HS-27A (cell line): ENCODE results near the gene ELL3.
"Not testable (repeated sequence)": the region's sequence is repeated elsewhere in the genome, so short reads cannot be mapped to it uniquely, and the experiment has no call there.

Source experiments
- DNase-seq: peaks from one replicate; pipeline ENCODE4 v3.0.0-alpha.2; 2012; ENCODE audit warnings: low read depth, missing footprints

ELL3 gene, protein sequence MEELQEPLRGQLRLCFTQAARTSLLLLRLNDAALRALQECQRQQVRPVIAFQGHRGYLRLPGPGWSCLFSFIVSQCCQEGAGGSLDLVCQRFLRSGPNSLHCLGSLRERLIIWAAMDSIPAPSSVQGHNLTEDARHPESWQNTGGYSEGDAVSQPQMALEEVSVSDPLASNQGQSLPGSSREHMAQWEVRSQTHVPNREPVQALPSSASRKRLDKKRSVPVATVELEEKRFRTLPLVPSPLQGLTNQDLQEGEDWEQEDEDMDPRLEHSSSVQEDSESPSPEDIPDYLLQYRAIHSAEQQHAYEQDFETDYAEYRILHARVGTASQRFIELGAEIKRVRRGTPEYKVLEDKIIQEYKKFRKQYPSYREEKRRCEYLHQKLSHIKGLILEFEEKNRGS

DNA sequence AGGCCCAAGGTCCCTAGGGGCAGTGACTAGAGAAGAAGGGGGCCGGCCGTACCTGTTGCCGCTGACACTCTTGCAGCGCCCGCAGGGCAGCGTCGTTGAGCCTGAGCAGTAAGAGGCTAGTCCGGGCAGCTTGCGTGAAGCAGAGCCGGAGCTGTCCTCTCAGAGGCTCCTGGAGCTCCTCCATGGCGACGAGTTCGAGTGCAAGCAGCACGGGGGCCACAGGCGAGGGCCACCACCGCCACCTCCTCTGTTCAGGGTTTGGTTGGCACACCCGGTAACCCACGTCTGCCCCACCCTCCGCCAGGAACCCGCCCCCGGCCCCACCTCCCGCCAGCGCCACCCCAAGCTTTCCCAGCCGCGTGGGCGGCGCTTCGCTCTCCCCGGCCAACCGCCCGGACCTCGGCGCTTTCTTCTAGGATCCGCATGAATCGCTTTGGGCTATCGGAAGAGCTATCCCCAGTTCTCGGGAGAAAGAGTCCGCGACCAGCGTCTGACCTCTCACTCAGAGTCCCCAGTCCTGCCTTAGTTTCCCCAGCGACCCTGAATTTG lies at the start of gene ELL3:
Gene ELL3 (minus strand): TSS at position 249 of the 549 bp plus-strand sequence. CDS start 65 bp downstream, at position 184.
- peak; percentile 46 for DNase-seq

DNA sequence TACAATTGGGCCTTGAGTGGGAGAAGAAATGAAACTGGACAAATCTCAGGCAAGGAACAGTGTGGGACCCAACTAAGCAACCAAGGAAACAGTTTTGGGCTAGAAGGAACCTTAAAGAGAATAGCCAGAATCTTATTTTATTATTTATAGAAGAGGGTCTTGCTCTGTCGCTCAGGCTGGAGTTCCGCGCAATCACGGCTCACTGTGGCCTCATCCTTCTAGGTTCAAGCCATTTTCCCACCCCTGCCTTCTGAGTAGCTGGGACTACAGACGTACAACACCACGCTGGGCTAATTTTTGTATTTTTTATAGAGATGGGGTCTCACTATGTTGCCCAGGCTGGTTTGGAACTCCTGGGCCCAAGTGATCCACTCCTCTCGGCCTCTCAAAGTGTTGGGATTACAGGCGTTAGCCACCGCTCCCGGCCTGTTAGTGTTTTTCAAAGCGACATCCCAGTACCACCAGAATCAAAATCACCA lies 49.3 kb upstream of the ELL3 start:
- DNase-seq: no peak

DNA sequence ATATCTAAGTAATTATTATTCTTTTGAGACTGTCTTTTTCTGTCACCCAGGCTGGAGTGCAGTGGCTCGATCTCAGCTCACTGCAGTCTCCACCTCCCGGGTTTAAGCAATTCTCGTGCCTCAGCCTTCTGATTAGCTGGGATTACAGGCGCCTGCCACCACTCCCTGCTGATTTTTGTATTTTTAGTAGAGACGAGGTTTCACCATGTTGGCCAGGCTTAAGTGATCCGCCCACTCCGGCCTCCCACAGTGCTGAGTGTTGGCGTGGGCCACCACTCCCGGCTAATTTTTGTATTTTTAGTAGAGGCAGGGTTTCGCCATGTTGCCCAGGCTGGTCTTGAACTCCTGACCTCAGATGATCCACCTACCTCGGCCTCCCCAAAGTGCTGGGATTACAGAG lies 48.5 kb upstream of the ELL3 start:
- DNase-seq: not testable (repeated sequence)

DNA sequence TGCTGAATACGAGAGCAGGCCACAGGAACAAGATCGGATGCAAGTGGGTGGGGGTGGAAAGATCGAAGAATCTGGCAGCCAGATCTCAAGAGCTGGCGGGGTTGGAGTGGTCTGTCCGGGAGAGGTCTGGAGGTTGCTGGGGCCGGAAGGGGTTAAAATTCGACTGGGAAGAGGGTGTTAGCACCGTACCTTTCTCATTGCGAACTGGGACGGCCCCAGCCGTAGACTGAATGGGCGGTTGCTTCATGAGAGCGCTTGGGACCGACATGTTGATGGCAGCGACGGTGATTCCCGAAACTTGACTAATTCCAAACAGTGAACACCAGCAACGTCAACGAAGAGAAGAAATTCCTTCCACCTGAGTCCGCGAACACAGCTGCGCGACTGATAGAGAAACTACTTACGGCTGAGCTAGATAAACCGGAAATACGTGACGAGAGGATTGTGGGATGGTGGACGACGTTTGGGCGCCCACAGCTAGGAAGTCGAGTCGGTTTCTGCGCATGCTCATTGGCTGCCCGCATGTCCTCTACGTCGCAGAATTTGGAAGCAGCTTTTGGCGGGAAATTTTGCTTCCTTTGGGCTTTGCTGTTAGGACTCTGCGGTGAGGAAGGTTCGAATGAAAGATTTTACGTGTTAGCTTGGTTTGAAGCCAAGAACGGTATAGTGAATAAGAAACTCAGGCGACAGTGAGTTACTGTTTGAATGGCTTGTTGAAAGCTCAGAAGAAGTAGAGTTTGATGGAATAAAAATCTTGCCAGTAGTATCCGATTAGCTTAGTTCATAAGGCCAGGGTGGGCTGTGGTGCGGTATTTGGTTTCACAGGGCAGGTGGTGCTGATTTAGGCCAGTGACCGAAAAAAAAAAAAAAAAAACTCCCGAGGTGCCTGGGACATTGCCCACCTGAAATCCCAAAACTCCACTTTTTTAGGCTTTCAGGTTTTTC lies 47.8 kb upstream of the ELL3 start, which contains the start of gene MFAP1:
Gene MFAP1 (minus strand): TSS at position 389 of the 945 bp plus-strand sequence. CDS start 121 bp downstream, at position 268.
- peak; percentile 94 for DNase-seq

DNA sequence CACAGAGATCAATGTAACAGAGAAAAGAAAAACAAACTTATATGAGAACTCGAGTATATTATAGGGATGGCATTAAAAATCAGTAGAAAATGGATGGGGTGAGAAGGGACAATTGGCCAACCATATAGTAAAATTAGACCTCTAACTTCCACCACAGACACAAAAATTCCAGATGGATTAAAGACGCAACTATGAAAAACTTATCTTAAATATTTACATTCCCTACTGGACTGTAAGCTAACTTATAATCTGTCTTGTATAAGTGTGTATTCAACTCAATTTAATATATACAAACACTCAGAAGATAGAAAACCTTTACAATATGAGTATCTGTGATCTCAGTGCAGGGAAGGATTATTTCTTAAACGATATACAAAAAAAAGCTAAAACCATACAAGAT lies 44.7 kb upstream of the ELL3 start:
- DNase-seq: no peak

DNA sequence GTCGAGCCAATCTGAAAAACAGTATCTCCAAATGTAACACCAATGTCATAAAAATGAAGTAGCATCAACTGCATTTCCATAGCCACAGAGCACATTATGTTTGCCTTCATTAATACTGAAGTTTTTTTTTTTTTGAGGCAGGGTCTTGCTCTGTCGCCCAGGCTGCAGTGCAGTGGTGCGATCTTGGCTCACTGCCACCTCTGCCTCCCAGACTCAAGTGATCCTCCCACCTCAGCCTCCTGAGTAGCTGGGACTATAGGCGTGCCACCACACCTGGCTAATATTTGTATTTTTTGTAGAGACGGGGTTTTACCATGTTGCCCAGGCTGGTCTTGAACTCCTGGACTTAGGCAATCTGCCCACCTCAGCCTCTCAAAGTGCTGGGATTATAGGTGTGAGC lies 38.3 kb upstream of the ELL3 start:
- not testable (repeated sequence) for DNase-seq

DNA sequence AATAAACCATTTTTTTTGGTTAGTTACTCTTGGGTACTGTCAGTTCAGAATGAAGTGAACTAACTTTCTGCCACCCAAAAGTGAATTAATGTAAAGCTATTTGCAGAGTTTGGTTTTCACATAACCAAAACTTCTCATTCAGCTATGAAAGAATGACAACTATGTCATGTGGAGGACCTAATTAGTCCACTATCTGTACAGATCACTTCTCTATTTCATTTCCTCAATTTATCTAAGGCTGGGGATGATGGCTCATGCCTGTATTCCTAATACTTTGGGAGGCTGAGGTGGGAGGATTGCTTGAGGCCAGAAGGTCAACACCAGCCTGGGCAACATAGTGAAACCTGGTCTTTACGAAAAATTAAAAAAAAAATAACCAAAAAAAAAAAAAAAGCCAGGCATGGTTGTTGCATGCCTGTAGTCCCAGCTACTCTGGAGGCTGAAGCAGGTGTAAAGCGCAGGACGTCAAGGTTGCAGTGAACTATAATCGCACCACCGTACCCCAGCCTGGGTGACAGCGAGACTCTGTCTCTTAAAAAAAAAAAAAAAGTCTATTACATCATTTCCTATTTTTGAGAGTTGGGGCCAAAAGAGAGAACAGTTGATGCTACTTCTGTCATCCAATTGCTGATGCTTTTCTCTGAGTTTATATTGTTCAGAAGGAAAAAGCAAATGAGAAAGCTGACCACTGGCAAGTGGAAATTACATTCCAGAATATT lies 32.4 kb upstream of the ELL3 start:
- DNase-seq: no peak

DNA sequence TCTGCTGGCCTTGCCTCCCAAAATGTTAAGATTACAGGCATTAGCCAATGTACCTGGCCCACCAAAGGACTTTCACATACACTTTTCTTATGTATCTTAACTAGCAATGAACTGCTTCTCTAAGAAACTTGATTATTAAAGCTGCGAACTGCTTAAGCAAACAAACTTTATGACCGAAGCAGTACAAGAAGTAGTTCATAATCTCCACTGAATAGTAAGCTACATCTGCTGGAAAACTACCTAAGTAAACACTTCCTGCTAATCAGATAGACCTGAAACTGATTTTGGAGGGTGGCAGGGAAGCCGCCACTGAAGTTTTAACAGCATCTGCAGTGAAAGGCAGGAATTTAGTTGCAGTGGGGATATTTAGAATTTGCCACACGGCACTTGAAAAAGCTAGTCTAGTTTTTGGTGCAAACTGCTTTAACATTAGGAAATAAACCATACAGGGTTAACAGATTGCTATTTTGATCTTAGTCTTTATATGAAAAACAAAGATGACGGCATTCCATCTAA lies 31.7 kb upstream of the ELL3 start:
- DNase-seq: no peak

DNA sequence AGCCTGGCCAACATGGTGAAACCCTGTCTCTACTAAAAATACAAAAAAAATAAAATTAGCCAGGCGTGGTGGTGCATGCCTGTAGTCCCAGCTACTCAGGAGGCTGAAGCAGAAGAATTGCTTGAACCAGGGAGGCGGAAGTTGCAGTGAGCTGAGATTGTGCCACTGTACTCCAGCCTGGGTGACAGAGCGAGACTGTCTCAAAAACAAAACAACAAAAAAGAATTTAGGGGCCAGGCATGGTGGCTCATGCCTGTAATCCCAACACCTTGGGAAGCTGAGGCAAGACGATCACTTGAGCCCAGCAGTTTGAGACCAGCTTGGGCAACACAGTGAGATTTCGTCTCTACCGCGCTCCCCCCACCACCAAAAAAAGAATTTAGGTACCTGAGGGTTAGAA lies 25.9 kb upstream of the ELL3 start:
- not testable (repeated sequence) for DNase-seq

DNA sequence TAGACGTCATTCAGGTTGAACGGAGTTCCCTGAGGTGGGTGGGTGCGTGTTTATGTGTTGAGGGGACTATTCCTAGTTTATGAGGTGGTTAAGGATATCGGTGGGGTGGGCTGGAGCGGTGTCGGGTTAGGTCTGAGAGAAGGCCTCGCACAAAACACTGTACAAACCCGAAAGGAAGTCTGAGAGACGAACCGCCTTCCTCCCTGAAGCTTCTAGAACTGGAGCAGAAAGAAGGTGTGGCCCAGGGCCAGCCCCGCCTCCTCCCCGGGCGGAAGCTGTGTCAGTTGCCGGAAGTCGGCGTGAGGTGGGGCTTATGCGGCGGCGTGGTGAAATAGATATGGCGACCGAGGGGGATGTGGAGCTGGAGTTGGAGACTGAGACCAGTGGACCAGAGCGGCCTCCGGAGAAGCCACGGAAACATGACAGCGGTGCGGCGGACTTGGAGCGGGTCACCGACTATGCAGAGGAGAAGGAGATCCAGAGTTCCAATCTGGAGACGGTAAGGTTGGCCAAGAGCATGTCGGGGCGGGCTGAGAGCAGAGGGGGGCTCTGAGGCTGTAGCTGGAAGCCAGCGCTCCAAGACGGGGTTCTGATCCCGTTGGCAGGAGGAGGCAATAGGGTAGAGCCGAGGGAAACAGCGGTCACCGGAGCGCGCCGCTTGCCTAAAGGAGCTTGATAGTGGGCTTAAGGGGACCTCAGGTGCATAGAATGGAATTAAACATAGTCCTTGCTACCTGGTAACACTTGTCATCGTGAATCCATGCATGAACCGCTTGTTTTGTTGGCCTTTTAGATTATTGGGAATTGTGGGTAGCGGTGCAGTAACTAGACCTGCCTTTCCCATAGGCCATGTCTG lies 23.7 kb upstream of the ELL3 start, which contains the start of gene HYPK:
Gene HYPK (plus strand): TSS at position 314 of the 856 bp plus-strand sequence. CDS start 24 bp downstream, at position 338.
- DNase-seq: peak; percentile 52

DNA sequence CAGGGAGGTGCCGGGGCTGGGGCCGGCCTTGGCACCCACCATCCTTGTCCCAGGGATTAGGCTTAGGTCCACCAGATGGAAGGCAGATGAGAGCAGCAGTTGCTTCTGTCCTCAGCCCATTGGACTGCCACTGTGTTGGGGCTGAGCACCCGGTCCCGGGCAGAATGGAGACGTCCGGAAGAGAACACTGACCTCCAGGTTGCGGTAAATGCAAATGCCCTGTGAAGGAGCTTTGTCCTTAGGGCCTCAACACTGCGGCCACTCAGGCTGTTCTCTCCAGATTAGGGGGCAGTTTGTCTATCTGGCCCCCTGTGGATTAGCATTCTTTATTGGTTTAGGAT lies 23.1 kb upstream of the ELL3 start, which contains the start of gene SERINC4:
Gene SERINC4 (minus strand): TSS at position 276 of the 341 bp plus-strand sequence. CDS start 234 bp downstream, at position 42.
- DNase-seq: no peak

DNA sequence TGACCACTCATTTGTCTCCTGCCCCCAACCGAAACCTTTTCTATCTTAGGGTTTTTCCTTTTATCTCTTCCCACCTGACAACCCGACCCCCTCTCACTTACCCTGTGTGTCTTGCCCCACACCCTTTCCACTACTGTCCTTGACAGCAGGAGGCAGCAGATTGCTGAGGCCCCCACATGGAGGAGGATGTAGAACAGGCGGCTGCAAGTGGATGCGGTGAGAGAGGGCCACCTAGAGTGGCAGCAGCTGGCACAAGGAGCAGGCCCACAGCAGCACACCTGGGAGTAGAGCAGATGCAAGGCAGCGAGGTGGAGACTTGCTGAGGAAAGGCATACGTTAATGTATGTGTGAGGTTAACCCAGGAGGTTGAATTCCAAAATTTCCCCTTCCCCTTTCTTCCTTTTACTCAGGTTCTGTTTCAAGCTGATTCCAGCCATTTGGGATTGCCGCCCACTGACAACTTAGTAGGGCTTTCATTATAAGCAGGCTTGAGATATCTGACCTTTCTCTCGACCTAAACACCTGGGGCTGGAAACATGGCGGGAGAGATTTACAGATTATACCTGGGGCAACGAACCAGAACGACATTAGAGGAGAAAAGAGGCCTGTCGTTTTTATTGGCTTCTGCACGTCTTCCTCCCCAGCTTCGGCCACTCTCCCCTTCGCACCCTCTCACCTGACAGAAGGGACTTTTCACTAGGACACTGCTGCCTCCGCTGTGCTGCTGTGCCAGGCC lies 22.6 kb upstream of the ELL3 start:
- no peak for DNase-seq

DNA sequence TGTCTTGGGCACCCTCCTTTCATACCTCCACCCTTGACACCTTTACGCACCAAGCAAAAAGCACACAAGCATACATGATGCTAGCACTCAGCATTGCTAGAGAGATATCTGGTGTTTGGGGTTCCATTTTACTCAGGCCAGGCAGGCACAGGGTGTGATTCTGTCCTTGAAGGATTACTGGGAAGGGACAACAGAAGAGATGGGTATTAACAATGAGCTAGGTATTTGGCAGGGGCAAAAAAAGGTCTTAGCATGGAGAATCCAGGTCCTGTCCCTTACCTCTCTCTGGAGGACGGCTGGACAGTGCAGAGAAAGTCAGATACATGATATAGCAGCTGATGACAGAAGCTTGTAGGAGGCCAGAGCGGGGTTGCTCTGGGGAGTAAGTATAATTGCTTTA lies 19.8 kb upstream of the ELL3 start:
- DNase-seq: no peak

DNA sequence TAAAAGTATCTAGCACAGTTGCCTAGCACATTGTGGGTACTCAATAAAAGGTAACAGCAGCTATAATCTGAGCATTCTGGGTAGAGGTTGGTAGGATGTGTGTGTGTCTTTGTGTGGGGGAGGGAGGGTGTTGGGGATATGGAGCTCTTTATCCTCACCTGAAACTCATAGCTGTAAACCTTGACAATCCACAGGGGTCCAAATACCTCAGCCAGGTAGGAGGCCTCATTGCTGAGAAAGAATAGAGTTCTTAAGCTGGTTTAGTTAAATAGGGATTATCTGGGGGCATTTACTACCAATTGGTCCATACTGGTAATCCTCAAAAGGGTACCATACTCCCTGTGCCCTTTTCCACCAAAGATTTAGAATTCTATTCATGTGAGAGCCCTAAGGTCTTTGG lies 19.2 kb upstream of the ELL3 start:
- no peak for DNase-seq

DNA sequence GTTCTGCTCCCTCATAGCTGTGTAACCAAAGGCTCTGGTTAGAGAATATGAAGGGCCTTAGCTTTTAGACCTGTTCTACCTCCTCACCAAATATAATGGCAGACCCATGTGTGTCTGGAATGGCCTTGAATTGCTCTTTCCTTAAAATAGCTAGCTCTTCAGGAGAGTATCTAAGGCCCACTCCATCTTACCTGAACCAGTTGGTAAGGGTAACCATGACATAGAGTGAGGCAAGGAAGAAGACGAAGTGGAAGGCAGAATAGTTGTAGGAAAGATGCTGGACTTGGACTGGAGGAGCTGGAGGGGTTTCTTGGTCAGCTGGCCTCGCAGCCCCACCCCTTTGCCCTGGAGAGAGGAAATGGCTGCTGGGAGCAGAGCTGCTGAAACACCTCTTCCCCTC lies 18.4 kb upstream of the ELL3 start:
- DNase-seq: no peak

DNA sequence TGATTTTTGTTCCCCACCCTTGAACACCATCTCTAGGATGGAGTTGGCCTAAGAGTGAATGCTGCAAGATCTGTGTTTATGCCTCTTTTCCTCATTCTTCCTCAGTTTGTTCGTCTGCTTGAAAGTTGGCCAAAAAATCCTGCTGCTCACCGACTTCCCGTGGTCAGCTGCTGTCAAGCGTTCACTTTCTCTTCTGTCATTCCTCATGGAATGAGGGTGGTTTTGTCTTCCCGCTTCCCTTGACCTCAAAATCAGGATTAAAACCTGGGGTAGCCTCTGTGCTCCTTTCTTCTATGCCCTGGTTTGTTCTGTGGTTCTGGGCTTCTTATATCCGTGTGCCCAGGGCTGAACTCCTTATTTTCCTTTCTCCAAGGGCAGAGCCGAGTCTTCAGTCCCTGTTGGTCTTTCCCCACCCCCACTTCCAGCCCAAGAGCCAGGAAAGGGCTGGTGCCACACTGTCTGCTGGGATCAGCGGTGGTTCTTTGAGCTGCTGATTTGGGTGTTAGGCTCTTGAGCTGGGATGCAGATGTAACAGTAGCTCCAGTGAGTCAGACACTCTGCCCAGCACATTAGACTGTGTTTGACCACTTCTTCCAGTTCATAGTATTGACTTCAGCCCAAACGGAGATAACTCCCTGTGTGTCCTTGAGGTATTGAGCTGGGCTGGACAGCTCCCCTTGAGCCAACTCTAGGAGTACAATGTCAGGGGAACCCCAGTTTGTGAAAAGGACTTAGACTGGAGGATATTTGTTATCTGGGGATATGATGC lies 17.7 kb upstream of the ELL3 start:
- DNase-seq: no peak

DNA sequence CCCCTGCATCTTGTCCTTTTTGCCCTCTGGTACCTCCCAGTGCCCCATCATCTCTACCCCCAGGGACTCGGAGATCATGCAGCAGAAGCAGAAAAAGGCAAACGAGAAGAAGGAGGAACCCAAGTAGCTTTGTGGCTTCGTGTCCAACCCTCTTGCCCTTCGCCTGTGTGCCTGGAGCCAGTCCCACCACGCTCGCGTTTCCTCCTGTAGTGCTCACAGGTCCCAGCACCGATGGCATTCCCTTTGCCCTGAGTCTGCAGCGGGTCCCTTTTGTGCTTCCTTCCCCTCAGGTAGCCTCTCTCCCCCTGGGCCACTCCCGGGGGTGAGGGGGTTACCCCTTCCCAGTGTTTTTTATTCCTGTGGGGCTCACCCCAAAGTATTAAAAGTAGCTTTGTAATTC lies 16.9 kb upstream of the ELL3 start:
- DNase-seq: no peak

DNA sequence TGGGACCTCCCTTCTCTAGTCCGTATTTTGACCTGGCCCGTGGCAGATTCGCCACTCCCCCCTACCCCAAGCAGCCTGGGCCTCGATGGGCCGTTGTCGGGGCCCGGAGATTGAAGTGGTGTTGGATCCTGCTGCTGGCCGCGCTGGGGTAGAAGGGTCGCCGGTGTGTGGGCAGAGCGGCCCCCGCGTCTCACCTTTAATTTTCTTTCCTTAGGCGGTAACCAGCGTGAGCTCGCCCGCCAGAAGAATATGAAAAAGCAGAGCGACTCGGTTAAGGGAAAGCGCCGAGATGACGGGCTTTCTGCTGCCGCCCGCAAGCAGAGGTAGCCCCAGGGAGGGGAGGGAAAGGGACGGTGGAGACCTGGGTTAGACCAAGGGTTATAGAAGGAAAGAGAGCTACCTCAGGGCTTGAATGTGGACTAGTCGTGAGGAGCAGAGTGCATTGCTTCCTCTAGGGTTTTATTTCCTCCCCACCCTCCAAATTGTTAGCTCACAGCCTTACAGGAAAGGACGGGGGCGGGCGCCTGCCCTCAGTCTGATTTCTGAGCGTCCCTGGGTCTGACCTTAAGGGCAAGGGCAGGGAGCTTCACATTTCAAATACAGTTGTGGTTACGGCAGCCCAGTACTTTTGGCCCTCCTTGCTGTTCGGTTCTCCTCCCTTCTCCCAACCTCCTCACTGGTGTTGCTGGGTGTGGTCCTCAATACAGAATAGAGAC lies 16.2 kb upstream of the ELL3 start:
- no peak for DNase-seq
